PFSK-1 (cell line): ENCODE data around the gene EXPH5.

Source experiments
- POLR2AphosphoS5 ChIP-seq: IDR thresholded peaks from 2 replicates; pipeline ENCODE4 v1.6.1; 2012; ENCODE audit warnings: low read depth, mild to moderate bottlenecking, control low read depth, low read length, moderate library complexity
- SIN3A ChIP-seq: IDR thresholded peaks from 2 replicates; pipeline ENCODE4 v1.6.1; 2012; ENCODE audit warnings: mild to moderate bottlenecking, low read length, moderate library complexity, borderline replicate concordance; ENCODE audit not compliant: insufficient read depth
- TF ChIP-seq, protein P1 (sequence below), 2 experiments: IDR thresholded peaks; 2 replicates each; pipeline versions ENCODE4 v1.6.1 to v1.8.0; 2011 to 2012; ENCODE audit warnings: low read depth in 2 of 2, low read length in 2 of 2, control low read depth in 1 of 2, inconsistent platforms in 1 of 2, mild to moderate bottlenecking in 1 of 2, moderate library complexity in 1 of 2; ENCODE audit not compliant: insufficient read depth in 1 of 2

DNA sequence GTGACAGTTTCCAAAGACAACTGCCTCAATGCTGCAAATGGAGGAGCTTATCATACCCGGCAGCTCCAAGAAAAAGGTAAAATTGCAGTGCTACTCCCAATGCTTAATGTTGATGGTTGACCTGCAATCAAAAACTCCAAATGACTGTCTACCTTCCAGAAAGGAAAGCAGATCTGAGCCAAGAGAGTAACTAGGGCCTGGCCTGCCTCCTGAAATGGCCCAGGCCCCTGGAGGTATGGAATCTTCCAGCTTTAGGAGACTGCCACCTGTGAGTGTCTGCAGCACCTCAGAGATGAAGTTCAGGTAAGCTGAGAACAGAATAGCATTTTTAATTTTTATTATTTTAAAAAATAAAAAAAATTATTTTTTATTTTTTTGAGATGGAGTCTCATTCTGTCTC lies 23.7 kb downstream of the EXPH5 start:
- TF ChIP-seq, protein P1, sequence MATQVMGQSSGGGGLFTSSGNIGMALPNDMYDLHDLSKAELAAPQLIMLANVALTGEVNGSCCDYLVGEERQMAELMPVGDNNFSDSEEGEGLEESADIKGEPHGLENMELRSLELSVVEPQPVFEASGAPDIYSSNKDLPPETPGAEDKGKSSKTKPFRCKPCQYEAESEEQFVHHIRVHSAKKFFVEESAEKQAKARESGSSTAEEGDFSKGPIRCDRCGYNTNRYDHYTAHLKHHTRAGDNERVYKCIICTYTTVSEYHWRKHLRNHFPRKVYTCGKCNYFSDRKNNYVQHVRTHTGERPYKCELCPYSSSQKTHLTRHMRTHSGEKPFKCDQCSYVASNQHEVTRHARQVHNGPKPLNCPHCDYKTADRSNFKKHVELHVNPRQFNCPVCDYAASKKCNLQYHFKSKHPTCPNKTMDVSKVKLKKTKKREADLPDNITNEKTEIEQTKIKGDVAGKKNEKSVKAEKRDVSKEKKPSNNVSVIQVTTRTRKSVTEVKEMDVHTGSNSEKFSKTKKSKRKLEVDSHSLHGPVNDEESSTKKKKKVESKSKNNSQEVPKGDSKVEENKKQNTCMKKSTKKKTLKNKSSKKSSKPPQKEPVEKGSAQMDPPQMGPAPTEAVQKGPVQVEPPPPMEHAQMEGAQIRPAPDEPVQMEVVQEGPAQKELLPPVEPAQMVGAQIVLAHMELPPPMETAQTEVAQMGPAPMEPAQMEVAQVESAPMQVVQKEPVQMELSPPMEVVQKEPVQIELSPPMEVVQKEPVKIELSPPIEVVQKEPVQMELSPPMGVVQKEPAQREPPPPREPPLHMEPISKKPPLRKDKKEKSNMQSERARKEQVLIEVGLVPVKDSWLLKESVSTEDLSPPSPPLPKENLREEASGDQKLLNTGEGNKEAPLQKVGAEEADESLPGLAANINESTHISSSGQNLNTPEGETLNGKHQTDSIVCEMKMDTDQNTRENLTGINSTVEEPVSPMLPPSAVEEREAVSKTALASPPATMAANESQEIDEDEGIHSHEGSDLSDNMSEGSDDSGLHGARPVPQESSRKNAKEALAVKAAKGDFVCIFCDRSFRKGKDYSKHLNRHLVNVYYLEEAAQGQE (IDR thresholded peaks at IDR 0.05; ENCODE audit: insufficient read depth in 1 of 2, low read depth in 2 of 2, low read length in 2 of 2): no peak
- TF ChIP-seq POLR2AphosphoS5: no peak
- no peak for TF ChIP-seq SIN3A
